ENCODE data around the gene GPR162. TPM values are rescaled to one million over a fixed set of nuclear protein-coding genes. Genes with fewer than 3 reads are reported as not detected.

Gene GPR162
- total and polyA plus RNA-seq, 2 experiments from 2014 or later = 2.3 TPM

DNA sequence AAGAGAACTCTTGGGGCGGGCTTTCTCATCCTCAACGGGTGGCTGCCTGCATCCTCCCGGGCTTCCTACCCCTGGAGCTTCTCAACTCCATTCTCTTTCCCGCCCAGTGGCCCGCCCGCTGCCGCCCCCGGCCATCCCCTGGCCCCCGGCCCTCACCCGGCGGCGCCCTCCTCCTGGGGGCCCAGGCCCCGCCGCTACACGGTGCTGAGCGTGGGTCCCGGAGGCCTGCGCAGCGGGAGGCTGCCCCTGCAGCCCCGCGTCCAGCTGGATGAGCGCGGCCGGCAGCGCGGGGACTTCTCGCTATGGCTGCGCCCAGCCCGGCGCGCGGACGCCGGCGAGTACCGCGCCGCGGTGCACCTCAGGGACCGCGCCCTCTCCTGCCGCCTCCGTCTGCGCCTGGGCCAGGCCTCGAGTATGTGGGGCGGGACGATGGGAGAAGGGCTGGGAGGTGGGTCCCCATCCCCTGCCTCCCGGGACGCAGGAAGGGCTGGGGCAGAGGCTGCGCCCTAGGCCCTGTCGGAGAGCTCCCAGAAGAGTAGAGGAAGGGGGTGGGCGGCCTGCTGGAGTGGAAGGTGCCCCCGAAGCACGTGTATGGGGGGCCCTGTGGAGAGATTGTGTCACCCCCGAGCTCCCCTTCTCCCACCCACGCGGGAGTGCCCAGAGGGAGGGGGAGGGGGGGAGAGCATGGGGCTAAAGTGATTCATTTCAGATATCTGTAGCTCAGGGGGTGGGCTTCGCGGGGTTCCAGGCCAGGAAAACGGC, 47.9 kb upstream of the GPR162 start:
- WGBS (ENCODE audit: low lambda C conversion rate, missing lambda C conversion rate) = 28% methylated on average over 51 of the region's 60 CpGs
- DNase-seq (ENCODE audit: low spot score) = no peak
- no peaks in the 10 kb centered on the region for H3K9me3 ChIP-seq (ENCODE audit: low read depth)
- H3K4me1 ChIP-seq (ENCODE audit: insufficient read depth) = peaks cover 35% of the 10 kb centered on the region
- H2AFZ ChIP-seq = no peak overlapping the region
- no peaks in the 10 kb centered on the region for H3K9me2 ChIP-seq (replicated peaks; ENCODE audit: insufficient read depth)
- H3K4me2 ChIP-seq = peak overlapping the region; percentile 70
- TF ChIP-seq, protein P1, sequence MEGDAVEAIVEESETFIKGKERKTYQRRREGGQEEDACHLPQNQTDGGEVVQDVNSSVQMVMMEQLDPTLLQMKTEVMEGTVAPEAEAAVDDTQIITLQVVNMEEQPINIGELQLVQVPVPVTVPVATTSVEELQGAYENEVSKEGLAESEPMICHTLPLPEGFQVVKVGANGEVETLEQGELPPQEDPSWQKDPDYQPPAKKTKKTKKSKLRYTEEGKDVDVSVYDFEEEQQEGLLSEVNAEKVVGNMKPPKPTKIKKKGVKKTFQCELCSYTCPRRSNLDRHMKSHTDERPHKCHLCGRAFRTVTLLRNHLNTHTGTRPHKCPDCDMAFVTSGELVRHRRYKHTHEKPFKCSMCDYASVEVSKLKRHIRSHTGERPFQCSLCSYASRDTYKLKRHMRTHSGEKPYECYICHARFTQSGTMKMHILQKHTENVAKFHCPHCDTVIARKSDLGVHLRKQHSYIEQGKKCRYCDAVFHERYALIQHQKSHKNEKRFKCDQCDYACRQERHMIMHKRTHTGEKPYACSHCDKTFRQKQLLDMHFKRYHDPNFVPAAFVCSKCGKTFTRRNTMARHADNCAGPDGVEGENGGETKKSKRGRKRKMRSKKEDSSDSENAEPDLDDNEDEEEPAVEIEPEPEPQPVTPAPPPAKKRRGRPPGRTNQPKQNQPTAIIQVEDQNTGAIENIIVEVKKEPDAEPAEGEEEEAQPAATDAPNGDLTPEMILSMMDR (IDR thresholded peaks at IDR 0.05; ENCODE audit: poor library complexity) = no peak
- no peak for TF ChIP-seq EZH2phosphoT487 (IDR thresholded peaks at IDR 0.05; ENCODE audit: low read depth, severe bottlenecking, unreplicated experiment)
- no peak for TF ChIP-seq EZH2 (IDR thresholded peaks at IDR 0.05; ENCODE audit: borderline replicate concordance)
- no peak overlapping the region for H3K27ac ChIP-seq
- H3K4me3 ChIP-seq = no peak overlapping the region
- peaks cover 11% of the 10 kb centered on the region for H4K20me1 ChIP-seq (ENCODE audit: insufficient read depth, poor library complexity, severe bottlenecking)
- peaks cover 12% of the 10 kb centered on the region for H3K79me2 ChIP-seq
- H3K36me3 ChIP-seq (replicated peaks; ENCODE audit: insufficient read depth, low read depth) = no peaks in the 10 kb centered on the region
- no peaks in the 10 kb centered on the region for H3K27me3 ChIP-seq

DNA sequence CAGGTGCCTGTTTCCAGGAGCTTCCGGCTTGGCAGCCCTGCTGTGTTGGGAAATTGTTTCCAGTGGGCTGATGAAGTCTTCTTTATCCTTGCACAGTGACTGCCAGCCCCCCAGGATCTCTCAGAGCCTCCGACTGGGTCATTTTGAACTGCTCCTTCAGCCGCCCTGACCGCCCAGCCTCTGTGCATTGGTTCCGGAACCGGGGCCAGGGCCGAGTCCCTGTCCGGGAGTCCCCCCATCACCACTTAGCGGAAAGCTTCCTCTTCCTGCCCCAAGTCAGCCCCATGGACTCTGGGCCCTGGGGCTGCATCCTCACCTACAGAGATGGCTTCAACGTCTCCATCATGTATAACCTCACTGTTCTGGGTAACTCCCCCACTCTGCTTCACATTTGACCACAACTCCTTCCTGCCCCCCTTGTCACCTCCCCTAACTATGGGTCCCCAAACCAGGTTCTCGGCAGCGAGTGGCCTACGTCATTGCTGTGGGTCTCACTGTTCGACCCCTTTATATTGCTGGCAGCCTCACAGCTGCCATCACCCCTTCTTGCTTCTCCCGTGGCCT, 47.0 kb upstream of the GPR162 start:
- H3K4me2 ChIP-seq = no peak overlapping the region
- 97% methylated on average over 15 of the region's 15 CpGs for WGBS (ENCODE audit: low lambda C conversion rate, missing lambda C conversion rate)
- peaks cover 4% of the 10 kb centered on the region for H3K79me2 ChIP-seq

DNA sequence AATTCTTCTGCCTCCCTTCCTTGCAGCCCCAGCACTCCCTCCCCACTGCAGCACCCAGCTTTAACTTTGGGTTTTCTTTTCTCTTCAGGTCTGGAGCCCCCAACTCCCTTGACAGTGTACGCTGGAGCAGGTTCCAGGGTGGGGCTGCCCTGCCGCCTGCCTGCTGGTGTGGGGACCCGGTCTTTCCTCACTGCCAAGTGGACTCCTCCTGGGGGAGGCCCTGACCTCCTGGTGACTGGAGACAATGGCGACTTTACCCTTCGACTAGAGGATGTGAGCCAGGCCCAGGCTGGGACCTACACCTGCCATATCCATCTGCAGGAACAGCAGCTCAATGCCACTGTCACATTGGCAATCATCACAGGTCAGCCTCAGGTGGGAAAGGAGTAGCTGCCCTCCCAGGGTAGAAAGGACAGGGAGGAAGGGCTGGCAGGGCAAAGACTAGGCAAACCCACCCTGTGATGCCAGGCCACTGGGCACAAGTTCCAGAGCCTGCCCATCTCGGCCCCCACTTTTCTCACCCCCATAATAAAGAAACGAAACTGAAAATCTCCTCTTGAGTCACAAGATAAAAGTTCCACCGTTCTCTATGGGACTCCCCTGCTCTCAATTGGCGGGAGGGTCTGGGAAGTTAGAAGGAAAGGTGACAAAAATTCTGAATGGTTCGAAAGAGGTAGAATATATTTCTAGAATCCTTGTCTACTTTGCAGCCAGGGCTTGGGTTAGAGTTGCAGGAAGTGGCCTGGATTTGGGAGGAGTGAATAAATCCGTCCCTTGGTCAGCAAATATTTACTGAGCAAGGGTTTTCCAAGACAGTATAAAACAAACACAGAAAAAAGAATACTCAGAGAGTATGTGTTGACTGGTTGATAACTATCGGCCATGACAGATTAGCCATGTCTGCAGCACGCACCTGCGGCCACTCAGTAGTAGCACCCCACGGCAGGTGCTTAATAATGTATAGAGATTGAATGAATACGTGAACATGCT, 46.1 kb upstream of the GPR162 start:
- TF ChIP-seq EZH2phosphoT487 (IDR thresholded peaks at IDR 0.05; ENCODE audit: low read depth, severe bottlenecking, unreplicated experiment) (no peak), EZH2 (IDR thresholded peaks at IDR 0.05; ENCODE audit: borderline replicate concordance) (no peak)
- TF ChIP-seq, protein P1 (IDR thresholded peaks at IDR 0.05; ENCODE audit: poor library complexity) = no peak
- Histone ChIP-seq H3K36me3 (replicated peaks; ENCODE audit: insufficient read depth, low read depth) (no peaks in the 10 kb centered on the region), H3K4me3 (no peak overlapping the region), H4K20me1 (ENCODE audit: insufficient read depth, poor library complexity, severe bottlenecking) (no peaks in the 10 kb centered on the region), H3K79me2 (no peaks in the 10 kb centered on the region), H3K4me2 (peak overlapping the region; percentile 45), H3K27me3 (no peaks in the 10 kb centered on the region), H3K9me3 (ENCODE audit: low read depth) (no peaks in the 10 kb centered on the region), H2AFZ (no peak overlapping the region), H3K27ac (peak overlapping the region; percentile 60), H3K9me2 (replicated peaks; ENCODE audit: insufficient read depth) (no peaks in the 10 kb centered on the region), H3K4me1 (ENCODE audit: insufficient read depth) (peaks cover 39% of the 10 kb centered on the region)
- no peak for DNase-seq (ENCODE audit: low spot score)
- 67% methylated on average over 16 of the region's 16 CpGs for WGBS (ENCODE audit: low lambda C conversion rate, missing lambda C conversion rate)

More for the DNA sequence above, 47.0 kb upstream of the GPR162 start:
- H3K4me3 ChIP-seq = no peak overlapping the region
- H3K36me3 ChIP-seq (replicated peaks; ENCODE audit: insufficient read depth, low read depth) = no peaks in the 10 kb centered on the region
- H3K9me3 ChIP-seq (ENCODE audit: low read depth) = no peaks in the 10 kb centered on the region
- H3K27ac ChIP-seq = no peak overlapping the region
- H2AFZ ChIP-seq = no peak overlapping the region
- no peak for DNase-seq (ENCODE audit: low spot score)
- H3K4me1 ChIP-seq (ENCODE audit: insufficient read depth) = peaks cover 35% of the 10 kb centered on the region
- H3K27me3 ChIP-seq = no peaks in the 10 kb centered on the region
- TF ChIP-seq EZH2 (IDR thresholded peaks at IDR 0.05; ENCODE audit: borderline replicate concordance) (no peak), EZH2phosphoT487 (IDR thresholded peaks at IDR 0.05; ENCODE audit: low read depth, severe bottlenecking, unreplicated experiment) (no peak)
- TF ChIP-seq, protein P1 (IDR thresholded peaks at IDR 0.05; ENCODE audit: poor library complexity) = no peak
- H4K20me1 ChIP-seq (ENCODE audit: insufficient read depth, poor library complexity, severe bottlenecking) = peaks cover 3% of the 10 kb centered on the region
- H3K9me2 ChIP-seq (replicated peaks; ENCODE audit: insufficient read depth) = no peaks in the 10 kb centered on the region

Data from hepatocyte (in vitro differentiated cells).